Activated T-cell treated with anti-CD3 and anti-CD28 coated beads for 4 hours (primary cell): ENCODE measurements around the gene HOXA7.

Experiments used
- DNase-seq: peaks from one replicate; pipeline ENCODE4 v3.0.0-alpha.2; 2020

Gene HOXA7

DNA sequence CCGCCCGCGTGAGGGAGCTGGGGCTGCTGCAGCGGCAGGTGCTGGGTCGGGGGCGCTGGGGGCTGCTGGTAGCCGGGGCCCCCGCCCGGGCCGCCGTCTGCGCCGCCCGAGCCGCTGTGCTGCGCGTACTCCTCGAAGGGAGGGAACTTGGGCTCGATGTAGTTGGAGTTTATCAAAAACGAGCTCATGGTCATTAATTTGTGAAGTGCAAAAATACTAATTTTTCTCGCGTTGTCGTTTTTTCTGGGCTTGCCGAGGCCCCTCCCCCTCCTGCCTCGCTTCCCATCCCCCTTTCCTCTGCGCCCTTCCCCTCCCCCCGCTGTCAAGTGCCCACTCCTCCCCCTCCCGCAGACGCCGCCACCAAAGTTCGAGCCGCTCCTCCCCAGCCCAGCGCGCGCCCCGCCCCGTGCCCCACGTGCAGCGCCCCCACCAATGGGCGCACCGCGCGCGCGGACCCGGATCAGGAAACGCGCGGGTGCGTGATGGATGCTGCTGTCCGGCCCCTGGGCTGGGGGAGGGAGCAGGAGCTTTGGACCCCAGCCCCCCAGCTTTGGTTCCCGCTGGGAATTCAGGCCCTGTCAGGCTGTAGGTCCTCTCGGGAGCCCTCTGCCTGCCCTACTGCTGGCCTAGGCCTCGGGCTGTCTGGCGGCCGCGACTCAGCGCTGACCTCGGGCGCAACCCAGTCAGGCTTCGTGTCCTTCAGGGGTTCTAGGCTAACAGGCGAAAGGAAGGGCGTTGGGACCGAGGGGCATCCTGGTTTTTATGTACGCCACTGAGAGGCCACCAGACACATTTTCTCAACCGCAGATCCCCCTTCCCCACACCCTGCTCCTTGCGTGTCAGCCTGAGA lies 25.7 kb downstream of the HOXA7 start, which contains the start of gene HOXA4:
TSS of gene HOXA4 (minus strand) at position 218 of the 850 bp plus-strand sequence. CDS start at position 194, 24 bp downstream.
- peak; percentile 49 for DNase-seq

DNA sequence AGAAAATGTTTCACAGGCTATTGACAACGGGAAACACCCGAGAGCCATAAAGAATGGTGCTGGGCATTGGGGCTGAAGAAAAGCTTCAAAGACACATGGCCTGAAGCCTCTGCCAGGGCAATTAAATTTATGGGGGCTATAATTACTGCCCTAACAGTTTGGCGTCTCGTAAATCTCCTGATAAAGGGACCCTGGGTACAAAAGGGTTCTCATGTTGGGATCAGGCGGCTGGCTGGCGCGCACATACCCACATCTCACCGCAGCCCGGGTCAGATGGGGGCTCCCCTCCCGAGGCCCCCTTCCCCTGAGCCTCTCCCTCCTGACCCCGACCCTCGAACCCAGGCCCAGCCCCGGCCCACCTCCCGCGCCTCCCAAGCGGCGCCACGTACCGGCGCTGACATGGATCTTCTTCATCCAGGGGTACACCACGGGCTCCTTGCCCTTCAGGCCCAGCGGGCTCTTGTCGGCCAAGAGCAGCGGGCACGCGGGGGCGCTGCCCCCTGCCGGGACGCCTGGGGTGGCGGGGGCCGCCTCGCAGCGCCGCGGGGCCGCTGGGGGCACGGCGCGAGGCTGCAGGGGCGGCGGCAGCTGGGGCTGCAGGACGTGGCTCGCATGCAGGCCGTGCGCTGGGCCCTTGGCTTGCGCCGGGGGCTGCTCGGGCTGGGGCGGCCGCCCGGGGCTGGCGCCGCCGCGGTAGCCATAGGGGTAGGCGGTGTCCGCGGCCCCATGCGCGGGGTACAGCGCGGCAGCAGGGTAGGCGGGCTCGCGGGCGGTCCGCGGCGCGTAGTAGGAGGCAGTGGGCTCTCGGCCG lies 26.5 kb downstream of the HOXA7 start:
- DNase-seq = no peak

DNA sequence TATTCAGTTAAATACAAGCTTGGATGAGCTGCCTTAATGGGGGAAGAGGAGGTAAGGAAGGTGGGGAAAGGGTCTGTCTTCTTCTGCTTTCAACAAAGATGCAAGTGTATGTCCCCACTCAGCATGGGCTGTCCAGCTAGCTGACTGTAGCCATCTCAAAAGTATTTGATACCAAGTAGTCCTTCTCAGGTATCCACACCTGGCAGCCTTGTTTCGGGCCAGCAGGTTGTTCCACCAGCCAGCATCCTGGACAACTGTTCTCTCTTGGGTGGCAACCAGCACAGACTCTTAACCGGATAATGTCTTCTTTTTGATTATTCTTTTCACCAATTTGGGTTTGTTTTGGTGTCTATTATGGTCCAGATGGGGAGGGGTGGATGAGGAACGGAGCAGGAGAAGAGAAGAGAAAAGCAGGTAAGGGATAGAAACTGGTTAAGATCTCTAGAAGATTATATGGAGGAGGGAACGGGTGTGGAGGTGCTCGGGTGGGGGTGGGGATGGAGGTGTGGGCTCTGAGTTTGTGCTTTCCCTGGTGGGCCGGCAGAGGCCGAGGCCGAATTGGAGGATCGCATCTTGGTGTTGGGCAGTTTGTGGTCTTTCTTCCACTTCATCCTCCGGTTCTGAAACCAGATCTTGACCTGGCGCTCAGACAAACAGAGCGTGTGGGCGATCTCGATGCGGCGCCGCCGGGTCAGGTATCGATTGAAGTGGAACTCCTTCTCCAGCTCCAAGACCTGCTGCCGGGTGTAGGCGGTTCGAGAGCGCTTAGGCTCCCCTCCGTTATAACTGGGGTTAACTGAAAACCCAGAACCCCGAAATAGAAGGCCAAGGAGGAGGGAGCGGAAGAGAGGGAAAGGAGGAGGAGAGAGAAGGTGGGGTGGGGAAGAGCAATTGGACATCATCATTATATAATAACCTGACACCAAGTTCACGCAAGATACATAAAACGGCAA lies 27.4 kb downstream of the HOXA7 start:
- DNase-seq = no peak

DNA sequence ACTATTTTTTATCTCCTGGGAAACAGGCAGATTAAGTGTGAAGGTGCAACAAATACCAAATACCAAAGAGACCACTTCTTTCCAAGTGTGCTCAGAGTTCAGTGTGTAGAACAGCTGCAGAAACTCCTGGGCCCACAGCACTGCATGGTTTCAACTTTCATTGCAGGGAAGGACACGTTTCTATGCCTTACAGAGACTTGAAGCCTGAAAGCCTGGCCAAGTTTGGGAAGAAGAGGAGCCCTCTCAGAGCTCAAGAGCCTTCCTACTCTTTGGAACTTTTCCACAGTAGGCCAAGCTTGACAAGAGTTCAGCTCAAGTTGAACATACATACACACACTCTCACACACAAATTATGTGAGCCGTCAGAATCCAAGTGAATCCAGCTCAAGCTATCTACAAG lies 28.4 kb downstream of the HOXA7 start:
- DNase-seq = no peak

DNA sequence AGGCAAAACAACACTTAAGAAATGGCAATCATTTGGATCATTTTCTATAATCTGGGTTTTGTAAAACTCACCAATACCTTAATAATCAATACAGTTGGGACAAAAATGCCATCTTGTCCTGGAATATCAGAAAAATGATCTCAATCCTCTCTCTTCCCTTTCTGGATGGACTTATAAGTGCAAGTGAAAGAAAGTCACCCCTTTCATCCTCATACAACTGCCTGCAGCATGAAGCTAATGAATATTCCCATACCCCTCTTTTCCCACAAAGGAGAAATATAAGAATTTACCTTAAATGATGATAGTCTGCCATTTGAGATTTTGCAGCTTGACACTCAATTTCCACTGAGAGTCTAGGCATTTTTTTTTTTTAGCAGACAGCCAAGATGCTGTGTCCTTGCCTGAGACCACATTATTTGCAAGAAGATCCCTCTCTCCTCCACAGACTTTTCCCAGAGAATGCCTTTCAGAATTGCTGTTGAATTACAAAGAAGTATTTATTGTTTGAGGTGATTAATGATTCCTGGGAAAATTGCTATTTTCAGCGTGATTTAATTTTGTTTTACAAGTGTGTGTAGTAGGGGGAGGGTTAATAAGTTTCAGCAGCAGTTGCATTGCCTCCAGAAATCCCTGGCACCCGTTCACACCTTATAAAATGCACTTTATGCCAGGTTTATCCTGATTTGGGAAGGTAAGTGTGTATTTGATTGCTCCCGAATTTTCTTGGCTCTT lies 29.7 kb downstream of the HOXA7 start:
- no peak for DNase-seq

DNA sequence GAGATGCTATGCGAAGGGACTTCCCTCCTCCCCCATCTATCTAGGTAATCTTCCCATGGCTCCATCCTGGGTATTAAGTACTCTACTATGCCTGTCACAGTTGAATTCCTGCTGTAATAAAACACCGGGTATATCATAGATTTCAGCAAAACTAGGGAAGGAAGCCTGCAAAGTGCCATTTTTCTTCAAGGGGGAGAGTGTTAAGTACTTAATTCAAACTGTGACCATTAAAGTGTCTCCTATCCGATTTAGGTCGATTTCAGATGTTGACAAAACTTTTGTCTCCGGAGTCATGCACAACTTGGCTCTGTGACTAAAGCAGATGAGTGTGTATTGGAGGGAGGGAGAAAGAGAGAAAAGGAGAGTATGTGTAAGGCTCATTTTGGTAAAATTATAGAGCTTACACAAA lies 30.5 kb downstream of the HOXA7 start:
- DNase-seq = no peak

DNA sequence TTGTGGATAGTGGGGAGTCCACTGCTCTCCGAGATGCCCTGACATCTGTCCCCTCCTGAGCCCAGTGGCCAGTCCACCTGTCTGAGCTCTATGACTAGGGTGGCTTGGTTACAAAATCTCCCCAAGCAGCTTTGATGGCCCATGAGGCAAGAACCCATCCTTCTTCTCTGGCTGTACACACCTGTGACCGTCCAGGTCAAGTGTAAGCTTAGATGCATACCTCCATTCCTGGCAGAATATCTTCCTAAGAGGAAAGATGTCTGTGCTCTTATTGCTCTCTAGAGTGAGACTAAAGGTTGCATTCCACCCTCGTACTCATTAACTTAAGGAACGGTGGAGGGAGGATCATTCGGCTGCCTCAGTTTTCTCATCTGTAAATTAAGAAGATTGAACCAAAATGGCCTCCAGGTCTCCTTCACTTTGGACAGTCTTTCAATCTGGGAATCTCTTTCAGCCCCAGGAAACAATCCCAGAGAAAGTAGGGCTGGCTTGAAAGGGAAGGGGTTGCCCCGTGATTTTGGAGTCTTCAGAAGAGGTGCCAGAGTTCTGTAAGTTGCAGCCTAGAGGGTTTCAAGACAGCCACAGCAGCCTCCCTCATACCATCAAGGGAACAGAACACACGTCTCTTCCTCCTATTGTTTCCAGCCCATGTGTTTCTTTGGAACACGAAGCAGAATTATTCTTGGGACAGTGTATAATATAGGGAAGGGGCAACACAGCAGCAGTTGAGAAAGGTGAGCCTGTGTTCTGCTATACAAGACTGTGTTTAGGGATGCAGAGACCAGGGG lies 31.4 kb downstream of the HOXA7 start:
- no peak for DNase-seq

DNA sequence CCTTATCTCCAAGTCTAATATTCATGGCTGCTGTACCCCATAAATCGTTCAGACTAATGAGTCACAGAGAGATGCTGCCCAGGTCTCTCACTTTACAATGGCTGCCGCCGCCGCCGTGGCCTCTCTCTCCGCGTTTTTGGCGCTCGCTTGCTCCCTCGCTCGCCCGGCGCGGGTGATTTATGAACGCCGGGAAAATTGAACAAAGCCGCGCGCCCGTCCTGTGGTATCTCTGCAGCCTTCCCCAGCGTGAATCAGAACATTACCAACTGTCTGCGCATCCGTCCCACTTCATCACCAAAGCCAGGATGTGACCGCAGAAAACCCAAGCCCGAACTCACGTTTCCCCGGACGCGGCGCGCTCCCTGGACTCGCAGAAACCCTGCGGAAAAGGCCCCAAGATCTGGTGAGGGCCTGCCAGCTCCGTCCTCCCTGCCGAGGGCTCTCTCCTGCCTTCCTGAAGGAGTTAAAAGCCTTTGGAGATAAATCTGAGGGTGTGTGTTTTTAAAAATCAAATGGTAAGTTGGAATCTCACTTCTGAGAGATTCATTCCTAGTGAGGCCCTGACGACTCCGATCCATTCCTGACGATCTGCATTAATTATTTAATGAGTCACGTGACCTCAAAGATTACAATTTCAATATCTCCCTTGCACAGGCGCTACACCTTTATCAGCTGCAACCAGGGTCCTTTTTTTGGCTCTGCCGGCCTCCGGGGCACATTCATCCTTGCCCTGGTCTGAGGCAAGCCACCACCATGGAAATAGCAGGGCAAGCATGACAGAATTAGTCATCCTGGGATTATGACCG lies 32.2 kb downstream of the HOXA7 start:
- no peak for DNase-seq

DNA sequence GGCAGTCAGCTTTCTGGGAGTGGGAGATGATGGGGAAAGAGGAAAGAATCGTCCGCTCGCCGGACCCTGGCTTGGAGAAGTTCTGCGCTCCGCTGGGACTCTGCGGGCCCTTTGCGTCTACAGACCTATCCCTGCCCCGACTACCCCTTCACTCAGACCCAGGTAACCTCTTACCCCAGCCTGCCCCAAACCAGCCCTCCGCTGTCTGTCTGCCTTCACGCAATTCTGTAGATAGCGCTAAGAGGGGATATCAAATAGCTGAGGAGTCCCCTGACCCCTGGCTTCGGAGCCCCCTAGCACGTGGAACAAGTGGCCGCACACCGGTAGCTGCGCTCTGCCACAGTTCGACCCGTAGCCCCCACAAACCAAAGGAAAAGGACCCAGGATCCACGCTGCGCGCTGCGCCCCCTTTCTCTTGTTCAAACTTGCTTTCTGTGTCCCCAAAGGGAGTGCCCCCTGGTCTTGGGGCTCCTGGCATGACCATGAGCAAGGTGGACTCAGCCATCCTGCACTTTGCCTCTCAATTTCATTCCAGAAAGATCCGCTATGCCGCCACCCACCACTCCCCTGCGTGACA lies 32.9 kb downstream of the HOXA7 start:
- no peak for DNase-seq

DNA sequence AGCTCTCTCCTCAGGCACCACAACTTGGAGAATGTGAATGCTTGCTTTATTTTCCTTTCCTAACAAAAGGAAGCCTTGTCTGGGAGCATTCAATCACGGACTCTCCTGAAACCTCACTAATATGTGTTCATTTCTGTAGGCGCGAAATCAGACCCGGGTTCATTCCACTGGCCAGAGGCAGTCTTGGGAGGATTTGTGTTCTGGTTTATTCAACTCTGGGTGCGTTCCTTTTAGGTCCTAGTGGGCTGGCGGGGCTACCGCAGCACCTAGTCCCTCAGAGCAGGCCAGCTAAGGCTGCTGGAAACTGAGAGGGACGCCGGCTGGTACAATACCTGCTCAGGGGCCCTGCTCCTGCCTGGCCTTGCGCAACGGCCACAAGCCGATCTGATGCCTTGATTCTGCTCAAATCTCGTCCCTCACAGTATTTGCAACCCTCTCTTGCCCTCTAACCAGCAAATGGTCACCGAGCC lies 33.4 kb downstream of the HOXA7 start:
- DNase-seq = no peak

DNA sequence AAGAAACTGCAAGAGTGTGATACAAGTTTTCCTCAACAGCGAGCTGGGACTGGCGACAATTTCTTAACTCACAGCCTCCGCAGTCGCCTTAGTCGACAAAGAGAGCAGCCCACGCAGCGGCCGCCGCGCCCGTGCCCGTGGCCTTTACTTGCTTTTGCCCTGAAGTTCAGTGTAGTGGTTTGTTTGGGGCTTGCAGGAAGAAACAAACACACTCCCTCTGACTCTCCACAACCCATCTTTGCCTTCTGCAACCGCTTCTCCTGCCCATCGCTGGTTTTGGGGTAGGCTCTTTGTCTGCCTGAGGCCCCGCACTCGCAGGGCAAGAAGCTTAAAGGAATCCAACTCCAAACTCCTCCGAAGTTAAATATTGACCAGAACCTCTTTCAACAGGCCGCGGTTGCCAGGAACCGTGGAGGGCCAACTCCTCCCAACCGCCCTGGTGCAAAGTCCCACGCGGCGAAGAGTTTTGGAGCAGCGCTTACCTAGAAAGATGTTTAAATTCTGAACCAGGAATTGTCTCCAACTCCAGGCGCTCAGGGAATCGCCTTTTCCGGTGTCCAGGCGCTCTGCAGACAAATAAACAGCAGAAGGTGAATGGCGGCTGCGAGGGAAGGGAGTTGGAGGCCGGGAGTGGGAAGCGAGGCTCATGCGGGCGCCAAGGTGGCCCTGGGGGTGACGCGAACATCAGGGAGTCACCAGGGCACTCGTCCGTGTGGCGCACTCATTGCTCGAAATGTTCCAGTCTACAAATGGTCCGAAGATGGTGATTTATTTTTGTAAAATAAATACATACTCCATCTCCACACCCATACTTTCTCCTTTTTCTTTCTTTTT lies 34.2 kb downstream of the HOXA7 start:
- DNase-seq = no peak

DNA sequence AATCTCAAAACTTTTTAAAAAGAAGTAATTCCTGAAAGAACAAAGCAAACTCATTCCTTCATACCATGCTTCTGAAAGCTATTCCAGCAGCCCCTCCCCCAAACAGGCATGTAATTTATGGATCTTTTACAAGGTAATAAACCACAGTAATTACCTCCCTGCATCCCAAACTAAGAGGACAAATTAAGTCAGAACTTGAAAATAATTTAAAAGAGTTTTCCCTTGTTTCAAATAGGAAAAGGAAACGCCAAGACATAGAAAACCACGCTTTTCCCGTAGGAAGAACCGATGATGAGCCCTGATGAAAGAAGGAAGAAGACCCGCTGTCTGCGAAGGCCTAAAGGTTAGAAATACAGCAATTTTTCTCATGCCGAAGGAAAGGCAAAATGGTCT lies 34.8 kb downstream of the HOXA7 start:
- DNase-seq = no peak

DNA sequence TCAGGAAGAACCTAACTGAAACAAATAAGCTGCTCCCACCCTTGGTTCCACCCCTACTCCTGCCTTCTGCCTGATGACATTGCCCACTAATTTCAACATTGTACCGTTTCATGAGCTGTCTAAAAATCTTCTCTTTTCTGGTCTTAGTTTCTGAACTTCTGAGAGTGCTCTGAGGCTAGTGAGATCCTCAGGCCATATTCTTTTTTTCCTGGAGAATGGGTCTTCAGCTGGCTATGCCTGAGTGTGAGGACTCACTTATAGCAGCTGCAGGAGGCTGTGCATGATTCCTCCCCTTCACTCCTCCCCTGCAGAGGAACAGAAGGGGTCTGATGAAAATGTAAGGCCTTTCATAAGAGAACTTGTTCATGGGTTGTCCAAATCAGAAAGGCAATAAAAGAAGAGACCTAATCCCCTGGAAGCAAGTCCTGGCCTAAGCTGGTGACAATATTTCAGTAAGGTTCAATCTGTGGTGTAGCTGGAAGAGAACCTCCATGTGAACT lies 37.0 kb downstream of the HOXA7 start:
- no peak for DNase-seq

DNA sequence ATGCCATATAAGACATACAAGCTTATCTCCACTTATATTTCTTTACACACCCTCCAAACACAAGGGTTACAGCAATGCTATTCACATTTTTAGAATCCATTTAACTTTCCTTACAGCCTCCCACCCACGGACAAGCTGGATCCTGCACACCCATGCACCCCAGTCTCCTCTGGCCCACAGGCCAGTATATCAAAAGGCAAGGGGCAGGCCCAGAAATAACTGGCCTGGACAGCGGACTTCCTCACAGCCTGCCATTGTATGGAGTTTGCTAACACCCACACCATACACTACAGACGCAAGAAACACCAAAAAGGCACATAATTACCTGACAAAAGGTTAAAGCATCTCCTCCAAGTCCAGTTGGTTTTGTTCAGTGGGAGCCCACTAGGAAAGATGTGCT lies 37.9 kb downstream of the HOXA7 start:
- no peak for DNase-seq

DNA sequence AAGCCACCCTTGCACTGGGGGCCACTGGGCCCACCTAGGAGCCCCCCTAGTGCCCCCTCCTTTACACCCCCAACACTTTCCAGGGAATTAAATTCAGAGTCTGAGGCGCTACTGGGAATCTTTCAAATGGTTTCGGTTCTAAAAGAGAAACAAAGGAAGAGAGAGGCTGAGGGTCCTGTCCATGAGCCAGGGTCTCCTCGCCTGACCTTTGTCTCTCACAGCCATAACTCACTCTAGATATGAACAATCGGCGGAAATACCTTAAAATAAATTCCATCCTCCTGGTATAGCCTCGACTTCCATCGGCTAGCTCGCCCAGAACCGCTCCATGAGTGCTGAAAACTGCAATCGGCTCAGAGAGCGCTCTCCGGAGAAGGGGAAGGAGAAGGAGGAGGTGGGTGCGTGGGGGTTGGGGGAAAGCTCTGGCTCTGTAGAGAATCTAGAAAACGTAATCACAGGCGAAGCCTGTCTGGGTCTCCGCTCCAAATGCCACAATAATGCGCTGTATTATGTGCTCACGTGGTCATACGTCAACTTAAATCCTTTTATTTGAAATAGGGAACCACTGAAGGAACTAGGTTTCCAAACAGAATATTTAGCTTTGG lies 38.5 kb downstream of the HOXA7 start:
- no peak for DNase-seq

DNA sequence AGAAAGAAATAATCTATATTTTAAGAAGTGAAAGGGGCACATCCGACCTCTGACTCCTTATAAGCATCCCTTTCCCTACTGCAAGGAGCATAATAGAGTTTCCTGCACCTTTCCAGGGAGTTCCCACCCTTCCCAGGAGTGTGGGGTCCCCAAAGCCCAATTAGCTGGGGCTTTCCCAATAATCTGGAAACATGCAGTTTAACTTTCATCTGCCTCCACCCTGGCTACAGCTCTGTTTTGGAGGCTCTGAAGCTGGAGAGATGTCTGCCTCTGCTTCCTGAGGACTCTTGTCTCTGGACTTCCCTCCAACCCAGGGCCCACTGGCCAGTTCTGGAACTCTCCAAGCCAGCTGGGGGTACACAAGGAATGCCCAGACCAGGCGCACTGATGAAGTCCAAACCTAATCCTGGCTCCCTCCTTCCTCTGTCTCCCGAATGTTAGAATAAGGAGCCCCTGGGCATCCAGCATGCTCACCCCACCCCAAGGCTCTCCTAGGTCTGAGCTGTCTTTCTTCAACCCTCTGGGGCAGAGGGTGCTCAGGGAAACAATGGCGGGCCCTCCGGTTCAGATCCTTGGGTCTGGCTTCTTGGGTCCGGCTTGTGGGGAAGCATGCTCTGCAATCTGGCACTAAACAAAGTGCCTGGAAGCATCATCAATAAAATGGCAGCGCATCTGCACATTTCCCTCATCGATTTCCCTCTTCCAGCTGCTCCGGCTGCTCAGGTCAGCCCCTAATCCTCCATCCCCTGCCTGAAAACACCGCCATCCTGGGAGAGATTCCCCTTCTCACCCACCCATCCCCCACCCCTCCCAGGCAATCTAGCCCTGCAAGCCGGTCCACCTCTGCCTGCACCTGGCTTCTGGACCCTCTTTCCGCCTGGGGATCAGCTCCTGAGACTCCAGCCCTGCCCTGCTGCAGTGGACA lies 39.3 kb downstream of the HOXA7 start:
- no peak for DNase-seq
